ENCODE measurements around the gene ZNF185.

The ZNF185 gene

GRCh38 chrX:152925835-152926234 is 28.0 kb downstream of the ZNF185 start:
- Histone ChIP-seq H3K9me3 (ENCODE audit: control insufficient read depth in 1 of 2, low read length in 2 of 2) (no peaks in the 10 kb centered on the region), H3K36me3 (ENCODE audit: control insufficient read depth in 1 of 2, insufficient read depth in 2 of 2, low read length in 2 of 2) (no peaks in the 10 kb centered on the region), H3K4me1 (ENCODE audit: control insufficient read depth in 1 of 2, insufficient read depth in 2 of 2, low read length in 2 of 2) (peaks cover 0 to 4% of the 10 kb centered on the region in 2 donors), H3K27me3 (ENCODE audit: low read depth, low read length) (no peaks in the 10 kb centered on the region), H3K4me3 (ENCODE audit: low read depth in 1 of 2, low read length in 2 of 2) (no peak overlapping the region), H3K27ac (ENCODE audit: low read length) (no peak overlapping the region)

DNA sequence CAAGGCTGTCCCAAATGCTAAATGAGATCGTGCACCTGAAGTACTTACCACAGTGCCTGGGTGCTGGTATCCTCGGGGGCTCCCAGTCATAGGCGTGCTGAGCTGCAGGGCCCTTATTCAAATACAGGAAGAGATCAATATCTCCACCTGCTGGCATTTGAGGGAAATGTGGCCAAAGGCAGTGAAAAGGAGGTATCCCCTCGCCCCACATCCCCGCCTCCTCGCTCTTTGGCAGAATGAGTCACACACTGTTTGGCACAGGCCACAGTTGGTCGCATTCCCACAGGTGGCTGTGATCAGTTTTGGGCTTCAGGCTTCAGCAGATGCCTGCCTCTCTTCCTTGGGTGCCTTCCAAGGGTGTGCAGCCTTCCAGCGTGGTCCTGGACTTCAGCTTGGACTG is 28.4 kb downstream of the ZNF185 start:
- Histone ChIP-seq H3K27ac (ENCODE audit: low read length) (no peak overlapping the region), H3K4me3 (ENCODE audit: low read depth in 1 of 2, low read length in 2 of 2) (no peak overlapping the region), H3K9me3 (ENCODE audit: control insufficient read depth in 1 of 2, low read length in 2 of 2) (no peaks in the 10 kb centered on the region), H3K4me1 (ENCODE audit: control insufficient read depth in 1 of 2, insufficient read depth in 2 of 2, low read length in 2 of 2) (peaks cover 0 to 4% of the 10 kb centered on the region in 2 donors), H3K36me3 (ENCODE audit: control insufficient read depth in 1 of 2, insufficient read depth in 2 of 2, low read length in 2 of 2) (no peaks in the 10 kb centered on the region), H3K27me3 (ENCODE audit: low read depth, low read length) (no peaks in the 10 kb centered on the region)

DNA sequence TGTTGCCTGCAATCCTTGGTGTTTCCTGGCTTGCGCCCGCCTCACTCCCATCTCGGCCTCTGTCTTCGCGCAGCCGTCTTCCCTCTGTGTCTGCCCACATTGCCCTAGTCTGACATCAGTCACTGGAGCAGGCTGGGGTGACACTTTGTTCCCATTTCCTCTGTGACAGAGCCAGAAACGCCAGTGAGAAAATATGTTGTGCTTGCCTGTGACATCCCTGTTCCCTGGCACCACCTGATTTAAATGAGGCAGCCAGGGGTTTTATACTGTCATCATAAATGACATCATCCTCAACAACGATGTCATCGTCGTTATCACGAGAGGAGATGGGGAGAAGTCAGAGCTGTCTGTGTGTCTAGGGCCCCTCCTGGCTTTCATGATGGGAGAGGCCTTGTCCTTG is 29.1 kb downstream of the ZNF185 start:
- Histone ChIP-seq H3K4me3 (ENCODE audit: low read depth in 1 of 2, low read length in 2 of 2) (no peak overlapping the region), H3K4me1 (ENCODE audit: control insufficient read depth in 1 of 2, insufficient read depth in 2 of 2, low read length in 2 of 2) (peaks cover 0 to 4% of the 10 kb centered on the region in 2 donors), H3K27ac (ENCODE audit: low read length) (no peak overlapping the region), H3K9me3 (ENCODE audit: control insufficient read depth in 1 of 2, low read length in 2 of 2) (no peaks in the 10 kb centered on the region), H3K27me3 (ENCODE audit: low read depth, low read length) (no peaks in the 10 kb centered on the region), H3K36me3 (ENCODE audit: control insufficient read depth in 1 of 2, insufficient read depth in 2 of 2, low read length in 2 of 2) (no peaks in the 10 kb centered on the region)

DNA sequence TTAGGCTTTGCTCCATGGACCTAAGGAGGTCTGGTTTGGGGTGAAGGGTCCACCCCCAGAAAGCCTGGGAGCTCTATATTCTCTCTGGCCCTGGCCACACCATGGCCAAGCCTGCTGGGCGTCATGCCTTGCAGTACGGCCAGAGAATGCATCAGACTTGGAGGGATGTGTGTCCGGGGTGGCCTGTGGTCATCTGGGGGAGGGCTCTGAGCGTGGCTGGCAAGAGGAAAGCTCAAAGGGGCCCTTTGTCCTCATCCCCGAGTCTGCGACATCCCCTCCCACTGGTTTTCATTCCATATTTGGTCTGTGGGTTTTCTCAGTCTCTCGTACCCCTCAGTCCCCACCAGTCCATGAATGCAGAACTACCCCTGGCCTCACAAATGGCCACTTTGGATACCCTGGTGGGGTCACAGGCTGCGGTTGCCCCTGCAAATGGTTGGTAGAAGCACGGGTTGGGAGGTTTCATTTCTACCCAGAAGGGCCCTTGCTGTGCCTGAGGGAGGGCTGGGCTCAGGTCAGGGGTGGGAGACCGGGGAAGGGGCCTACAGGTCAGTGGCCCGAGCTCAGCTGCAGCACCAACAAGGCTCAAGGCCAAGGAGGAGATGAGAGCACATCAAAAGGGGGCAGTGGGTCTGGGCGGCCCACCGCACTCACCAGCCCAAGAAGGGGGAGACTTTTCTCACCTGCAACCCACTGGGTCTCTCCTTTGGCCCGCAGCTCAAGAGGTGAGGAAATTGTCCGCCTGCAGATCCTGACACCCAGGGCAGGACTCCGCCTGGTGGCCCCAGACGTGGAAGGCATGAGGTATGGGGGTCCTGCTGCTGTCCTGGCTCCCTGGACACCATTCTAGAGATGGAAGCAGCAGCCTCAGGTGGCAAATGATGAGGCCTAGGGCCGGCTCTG is 30.2 kb downstream of the ZNF185 start:
- no peaks in the 10 kb centered on the region for H3K36me3 ChIP-seq (ENCODE audit: control insufficient read depth in 1 of 2, insufficient read depth in 2 of 2, low read length in 2 of 2)
- H3K4me1 ChIP-seq (ENCODE audit: control insufficient read depth in 1 of 2, insufficient read depth in 2 of 2, low read length in 2 of 2) = peaks cover 0 to 4% of the 10 kb centered on the region in 2 donors
- H3K27ac ChIP-seq (ENCODE audit: low read length) = no peak overlapping the region
- H3K9me3 ChIP-seq (ENCODE audit: control insufficient read depth in 1 of 2, low read length in 2 of 2) = no peaks in the 10 kb centered on the region
- H3K27me3 ChIP-seq (ENCODE audit: low read depth, low read length) = no peaks in the 10 kb centered on the region
- H3K4me3 ChIP-seq (ENCODE audit: low read depth in 1 of 2, low read length in 2 of 2) = no peak overlapping the region

- no peaks in the 10 kb centered on the region for H3K9me3 ChIP-seq (ENCODE audit: control insufficient read depth in 1 of 2, low read length in 2 of 2)
- H3K36me3 ChIP-seq (ENCODE audit: control insufficient read depth in 1 of 2, insufficient read depth in 2 of 2, low read length in 2 of 2) = no peaks in the 10 kb centered on the region
- H3K27me3 ChIP-seq (ENCODE audit: low read depth, low read length) = no peaks in the 10 kb centered on the region
- peaks cover 0 to 4% of the 10 kb centered on the region in 2 donors for H3K4me1 ChIP-seq (ENCODE audit: control insufficient read depth in 1 of 2, insufficient read depth in 2 of 2, low read length in 2 of 2)
- H3K27ac ChIP-seq (ENCODE audit: low read length) = no peak overlapping the region
- no peak overlapping the region for H3K4me3 ChIP-seq (ENCODE audit: low read depth in 1 of 2, low read length in 2 of 2)
These were observed 31.0 kb downstream of the ZNF185 start for GRCh38 chrX:152928761-152929400.

DNA sequence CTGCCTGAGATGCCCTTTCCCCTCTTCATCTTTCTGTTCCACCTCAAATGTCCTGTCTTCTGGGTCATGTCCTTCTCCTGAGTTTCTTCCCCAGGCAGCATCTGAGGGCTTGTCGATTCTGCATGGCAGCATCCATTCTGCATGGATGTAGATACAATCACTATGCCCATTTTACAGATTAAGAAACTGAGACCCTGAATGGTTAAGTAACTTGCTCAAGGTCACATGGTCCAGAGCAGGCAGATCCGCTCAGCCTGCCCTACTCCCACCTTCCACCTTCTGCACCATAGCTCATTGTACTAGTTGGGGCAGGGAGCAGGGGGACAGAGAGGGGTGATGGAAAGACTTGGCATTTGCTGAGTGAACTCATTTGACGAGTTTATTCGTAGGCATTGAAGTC is 32.0 kb downstream of the ZNF185 start:
- Histone ChIP-seq H3K36me3 (ENCODE audit: control insufficient read depth in 1 of 2, insufficient read depth in 2 of 2, low read length in 2 of 2) (no peaks in the 10 kb centered on the region), H3K27ac (ENCODE audit: low read length) (no peak overlapping the region), H3K4me3 (ENCODE audit: low read depth in 1 of 2, low read length in 2 of 2) (no peak overlapping the region), H3K27me3 (ENCODE audit: low read depth, low read length) (no peaks in the 10 kb centered on the region), H3K9me3 (ENCODE audit: control insufficient read depth in 1 of 2, low read length in 2 of 2) (no peaks in the 10 kb centered on the region), H3K4me1 (ENCODE audit: control insufficient read depth in 1 of 2, insufficient read depth in 2 of 2, low read length in 2 of 2) (peaks cover 0 to 4% of the 10 kb centered on the region in 2 donors)

- H3K27me3 ChIP-seq (ENCODE audit: low read depth, low read length) = no peaks in the 10 kb centered on the region
- H3K4me1 ChIP-seq (ENCODE audit: control insufficient read depth in 1 of 2, insufficient read depth in 2 of 2, low read length in 2 of 2) = peaks cover 0 to 4% of the 10 kb centered on the region in 2 donors
- no peaks in the 10 kb centered on the region for H3K36me3 ChIP-seq (ENCODE audit: control insufficient read depth in 1 of 2, insufficient read depth in 2 of 2, low read length in 2 of 2)
- no peak overlapping the region for H3K27ac ChIP-seq (ENCODE audit: low read length)
- H3K4me3 ChIP-seq (ENCODE audit: low read depth in 1 of 2, low read length in 2 of 2) = no peak overlapping the region
- no peaks in the 10 kb centered on the region for H3K9me3 ChIP-seq (ENCODE audit: control insufficient read depth in 1 of 2, low read length in 2 of 2)
These were observed 32.6 kb downstream of the ZNF185 start for GRCh38 chrX:152930516-152930915.

- Histone ChIP-seq H3K4me3 (ENCODE audit: low read depth in 1 of 2, low read length in 2 of 2) (no peak overlapping the region), H3K27me3 (ENCODE audit: low read depth, low read length) (no peaks in the 10 kb centered on the region), H3K4me1 (ENCODE audit: control insufficient read depth in 1 of 2, insufficient read depth in 2 of 2, low read length in 2 of 2) (no peaks in the 10 kb centered on the region), H3K36me3 (ENCODE audit: control insufficient read depth in 1 of 2, insufficient read depth in 2 of 2, low read length in 2 of 2) (no peaks in the 10 kb centered on the region), H3K9me3 (ENCODE audit: control insufficient read depth in 1 of 2, low read length in 2 of 2) (no peaks in the 10 kb centered on the region), H3K27ac (ENCODE audit: low read length) (no peak overlapping the region)
These were observed 34.3 kb downstream of the ZNF185 start for GRCh38 chrX:152932144-152932543.

DNA sequence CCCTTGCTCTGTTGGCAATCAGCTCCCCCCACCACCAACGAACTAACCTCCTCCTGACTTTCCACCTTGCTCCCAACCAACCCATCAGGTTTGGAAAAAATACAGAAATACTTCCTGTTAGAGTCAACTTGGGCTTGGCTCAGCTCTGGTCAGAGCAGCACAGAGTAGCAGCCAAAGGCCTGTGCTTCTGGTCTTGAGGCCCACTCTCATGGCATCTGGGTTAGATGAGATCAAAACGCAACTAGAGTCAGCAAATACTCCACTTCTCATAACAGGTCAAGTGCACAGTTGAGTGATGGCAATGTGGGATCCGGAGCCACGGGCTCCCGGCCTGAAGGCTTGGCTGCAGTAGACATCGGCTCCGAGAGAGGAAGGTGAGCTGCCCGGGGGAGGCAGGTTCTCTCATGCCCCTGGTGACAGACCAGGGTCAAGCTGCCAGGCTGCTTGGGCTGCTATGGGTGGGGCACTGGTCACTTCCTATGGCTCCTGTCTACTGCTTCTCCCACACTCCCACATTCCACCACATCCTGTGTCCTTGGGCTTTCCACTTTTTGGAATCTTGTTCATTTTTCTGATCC is 34.8 kb downstream of the ZNF185 start:
- H3K27me3 ChIP-seq (ENCODE audit: low read depth, low read length) = no peaks in the 10 kb centered on the region
- no peak overlapping the region for H3K4me3 ChIP-seq (ENCODE audit: low read depth in 1 of 2, low read length in 2 of 2)
- no peaks in the 10 kb centered on the region for H3K9me3 ChIP-seq (ENCODE audit: control insufficient read depth in 1 of 2, low read length in 2 of 2)
- no peaks in the 10 kb centered on the region for H3K4me1 ChIP-seq (ENCODE audit: control insufficient read depth in 1 of 2, insufficient read depth in 2 of 2, low read length in 2 of 2)
- no peak overlapping the region for H3K27ac ChIP-seq (ENCODE audit: low read length)
- H3K36me3 ChIP-seq (ENCODE audit: control insufficient read depth in 1 of 2, insufficient read depth in 2 of 2, low read length in 2 of 2) = no peaks in the 10 kb centered on the region

- no peak overlapping the region for H3K27ac ChIP-seq (ENCODE audit: low read length)
- no peaks in the 10 kb centered on the region for H3K36me3 ChIP-seq (ENCODE audit: control insufficient read depth in 1 of 2, insufficient read depth in 2 of 2, low read length in 2 of 2)
- H3K4me1 ChIP-seq (ENCODE audit: control insufficient read depth in 1 of 2, insufficient read depth in 2 of 2, low read length in 2 of 2) = peaks cover 0 to 5% of the 10 kb centered on the region in 2 donors
- no peaks in the 10 kb centered on the region for H3K27me3 ChIP-seq (ENCODE audit: low read depth, low read length)
- H3K9me3 ChIP-seq (ENCODE audit: control insufficient read depth in 1 of 2, low read length in 2 of 2) = no peaks in the 10 kb centered on the region
- no peak overlapping the region for H3K4me3 ChIP-seq (ENCODE audit: low read depth in 1 of 2, low read length in 2 of 2)
These were observed 38.4 kb downstream of the ZNF185 start for GRCh38 chrX:152936306-152936705.

DNA sequence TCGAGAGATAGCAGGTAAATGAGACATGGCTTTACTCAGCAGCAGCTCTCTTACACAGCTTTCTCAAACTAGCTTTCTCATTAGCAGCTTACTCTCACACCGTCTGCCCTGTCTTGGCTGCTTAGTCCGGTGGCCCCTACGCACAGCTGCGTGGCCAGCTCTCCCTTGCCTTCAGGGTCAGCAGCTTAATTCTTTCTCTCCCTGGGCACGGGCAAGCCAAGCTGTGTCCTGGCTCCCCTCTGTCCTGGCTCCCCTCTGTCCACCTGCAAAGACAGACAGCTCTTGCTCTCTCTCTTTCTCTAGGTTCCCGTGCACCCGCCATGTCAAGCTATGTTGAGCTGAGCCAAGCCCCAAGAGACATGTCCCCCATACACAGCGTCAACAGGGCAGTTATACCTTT is 39.4 kb downstream of the ZNF185 start:
- H3K27ac ChIP-seq (ENCODE audit: low read length) = no peak overlapping the region
- no peaks in the 10 kb centered on the region for H3K9me3 ChIP-seq (ENCODE audit: control insufficient read depth in 1 of 2, low read length in 2 of 2)
- H3K27me3 ChIP-seq (ENCODE audit: low read depth, low read length) = no peaks in the 10 kb centered on the region
- H3K4me1 ChIP-seq (ENCODE audit: control insufficient read depth in 1 of 2, insufficient read depth in 2 of 2, low read length in 2 of 2) = peaks cover 0 to 5% of the 10 kb centered on the region in 2 donors
- no peaks in the 10 kb centered on the region for H3K36me3 ChIP-seq (ENCODE audit: control insufficient read depth in 1 of 2, insufficient read depth in 2 of 2, low read length in 2 of 2)
- no peak overlapping the region for H3K4me3 ChIP-seq (ENCODE audit: low read depth in 1 of 2, low read length in 2 of 2)

Measured in muscle layer of duodenum (tissue), 2 donors.